ENCODE data around the gene SLC26A11. TPM values are rescaled to one million over a fixed set of nuclear protein-coding genes. Genes with fewer than 3 reads are reported as not detected.

SLC26A11 gene
- total and polyA plus RNA-seq, 2 of the 13 experiments (the other 11 are each of a cell fraction or from before 2014, with no cell fraction given), result 8.7 to 13.2 TPM

- TF ChIP-seq CSRNP2 (CRISPR knock-in tag; conservative IDR thresholded peaks at IDR 0.05; ENCODE audit: low read depth), result no peak
- no peak for TF ChIP-seq TERF1 (CRISPR knock-in tag; IDR thresholded peaks at IDR 0.05)
- TF ChIP-seq BCL6 (CRISPR knock-in tag; IDR thresholded peaks at IDR 0.05), result peak; percentile 93
- TF ChIP-seq ZBTB49 (CRISPR knock-in tag; IDR thresholded peaks at IDR 0.05; ENCODE audit: borderline replicate concordance), result no peak
- peak; percentile 71; the same call in 1 of the 2 replicates for TF ChIP-seq PHF20 (CRISPR knock-in tag; IDR thresholded peaks at IDR 0.05)
- TF ChIP-seq ZNF282 (IDR thresholded peaks at IDR 0.05; ENCODE audit: partially characterized antibody), result no peak
- no peak for TF ChIP-seq MTA3 (CRISPR knock-in tag; IDR thresholded peaks at IDR 0.05)
- no peak for TF ChIP-seq FOSL1 (CRISPR knock-in tag; IDR thresholded peaks at IDR 0.05; ENCODE audit: borderline replicate concordance)
- TF ChIP-seq KDM5A (IDR thresholded peaks at IDR 0.05; ENCODE audit: borderline replicate concordance, low read length), result no peak; the same call in 1 of the 2 replicates
- TF ChIP-seq UBTF (CRISPR knock-in tag; IDR thresholded peaks at IDR 0.05), result peak; percentile 51
- TF ChIP-seq ZFX (CRISPR knock-in tag; IDR thresholded peaks at IDR 0.05; ENCODE audit: low read depth), result peak; percentile 72
- TF ChIP-seq ZNF101 (CRISPR knock-in tag; IDR thresholded peaks at IDR 0.05; ENCODE audit: borderline replicate concordance, low read depth), result no peak
- no peak for TF ChIP-seq ZNF646 (CRISPR knock-in tag; IDR thresholded peaks at IDR 0.05)
These were observed 43.3 kb downstream of the SLC26A11 start (continued) for GRCh38 chr17:80263253-80264204.

Data from HepG2 (cell line).